Activated T-cell treated with anti-CD3 and anti-CD28 coated beads, Interleukin-2, amount 50 U/mL, for 4 hours (primary cell): ENCODE results near the gene ALAS1. TPM values are rescaled to one million over a fixed set of nuclear protein-coding genes. Genes with fewer than 3 reads are reported as not detected.

Experiments
- ATAC-seq, 2 donors: fragments of 200-7000 bp; cut with Tn5 transposase; one replicate each; pipeline ENCODE4 v1.10.0; 2021
- DNase-seq: peaks from one replicate; pipeline ENCODE4 v3.0.0-alpha.2; 2020
- H3K27me3 Mint-ChIP-seq: one replicate; pipeline ENCODE4 v1.8.0; 2021; ENCODE audit warnings: low read depth, mixed read lengths
- H3K36me3 Mint-ChIP-seq: one replicate; pipeline ENCODE4 v1.8.0; 2022; ENCODE audit warnings: mixed read lengths; ENCODE audit not compliant: insufficient read depth
- H3K4me1 Mint-ChIP-seq: one replicate; pipeline ENCODE4 v1.8.0; 2021; ENCODE audit warnings: low read depth, mixed read lengths
- H3K4me3 Mint-ChIP-seq: one replicate; pipeline ENCODE4 v1.8.0; 2021; ENCODE audit warnings: mild to moderate bottlenecking, moderate library complexity, mixed read lengths
- H3K9me3 Mint-ChIP-seq: one replicate; pipeline ENCODE4 v1.8.0; 2021; ENCODE audit warnings: mixed read lengths
- total RNA-seq, 3 donors: library from RNA; stranded (reverse); gene quantifications; one replicate each; pipeline ENCODE4 v1.2.1, GENCODE V29; 2021

Gene ALAS1
- total RNA-seq, 3 donors from 2014 or later = 61.8 to 70.9 (median 66.2) TPM

- ATAC-seq (no peak), DNase-seq (no peak)
- H3K9me3 Mint-ChIP-seq = no peaks in the 10 kb centered on the region
- peaks cover 43% of the 10 kb centered on the region for H3K36me3 Mint-ChIP-seq
- H3K4me3 Mint-ChIP-seq = no peak overlapping the region
- H3K4me1 Mint-ChIP-seq = peaks cover 57% of the 10 kb centered on the region
- no peaks in the 10 kb centered on the region for H3K27me3 Mint-ChIP-seq
Observed at GRCh38 chr3:52200981-52201679, 3.2 kb downstream of the ALAS1 start.

- Mint-ChIP-seq H3K4me3 (no peak overlapping the region), H3K36me3 (peaks cover 53% of the 10 kb centered on the region), H3K4me1 (peaks cover 49% of the 10 kb centered on the region), H3K27me3 (no peaks in the 10 kb centered on the region), H3K9me3 (no peaks in the 10 kb centered on the region)
- ATAC-seq (no peak), DNase-seq (no peak)
Observed at GRCh38 chr3:52202384-52203077, 4.6 kb downstream of the ALAS1 start.

GRCh38 chr3:52203701-52204100, 5.7 kb downstream of the ALAS1 start:
- Mint-ChIP-seq H3K27me3 (no peaks in the 10 kb centered on the region), H3K4me1 (peaks cover 43% of the 10 kb centered on the region), H3K4me3 (no peak overlapping the region), H3K9me3 (no peaks in the 10 kb centered on the region), H3K36me3 (peaks cover 62% of the 10 kb centered on the region)
- no peak for DNase-seq
- no peak for ATAC-seq

DNA sequence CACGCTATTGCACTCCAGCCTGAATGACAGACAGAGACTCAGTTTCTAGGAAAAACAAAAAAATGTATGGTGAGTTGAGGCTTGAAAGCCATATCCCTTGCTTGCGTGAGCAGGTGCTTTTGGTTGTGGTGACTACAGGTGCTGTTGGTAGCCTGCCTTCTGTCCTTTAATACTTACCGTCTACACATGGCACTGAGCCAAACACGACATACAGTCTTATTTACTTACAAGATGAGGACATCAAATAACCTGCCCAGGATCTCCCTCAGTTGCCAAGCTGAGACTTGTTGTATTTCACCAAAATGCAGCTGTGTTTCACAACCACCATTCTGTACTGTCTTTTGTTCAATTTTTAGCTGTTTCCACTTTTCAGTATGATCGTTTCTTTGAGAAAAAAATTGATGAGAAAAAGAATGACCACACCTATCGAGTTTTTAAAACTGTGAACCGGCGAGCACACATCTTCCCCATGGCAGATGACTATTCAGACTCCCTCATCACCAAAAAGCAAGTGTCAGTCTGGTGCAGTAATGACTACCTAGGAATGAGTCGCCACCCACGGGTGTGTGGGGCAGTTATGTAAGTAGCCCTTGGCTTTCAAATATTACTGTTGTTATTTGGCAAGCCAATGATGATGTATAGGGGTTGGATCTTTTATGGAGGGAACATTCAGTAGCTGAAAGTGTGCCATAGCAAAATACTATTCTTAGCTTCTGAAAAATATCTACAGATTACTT, 6.5 kb downstream of the ALAS1 start:
- peak in 1 of 2 donors; percentile 52 for ATAC-seq
- Mint-ChIP-seq H3K4me3 (no peak overlapping the region), H3K4me1 (peaks cover 35% of the 10 kb centered on the region), H3K9me3 (no peaks in the 10 kb centered on the region), H3K36me3 (peaks cover 61% of the 10 kb centered on the region), H3K27me3 (no peaks in the 10 kb centered on the region)
- no peak for DNase-seq

- H3K36me3 Mint-ChIP-seq = peaks cover 57% of the 10 kb centered on the region
- no peak for DNase-seq
- ATAC-seq = no peak
- H3K27me3 Mint-ChIP-seq = no peaks in the 10 kb centered on the region
- H3K9me3 Mint-ChIP-seq = no peaks in the 10 kb centered on the region
- no peak overlapping the region for H3K4me3 Mint-ChIP-seq
- H3K4me1 Mint-ChIP-seq = peaks cover 29% of the 10 kb centered on the region
Observed at GRCh38 chr3:52205727-52206372, 7.9 kb downstream of the ALAS1 start.

- Mint-ChIP-seq H3K27me3 (no peaks in the 10 kb centered on the region), H3K4me3 (no peak overlapping the region), H3K36me3 (peaks cover 59% of the 10 kb centered on the region), H3K4me1 (peaks cover 9% of the 10 kb centered on the region), H3K9me3 (no peaks in the 10 kb centered on the region)
- no peak for DNase-seq
- no peak for ATAC-seq
Observed at GRCh38 chr3:52208556-52208955, 10.6 kb downstream of the ALAS1 start.

DNA sequence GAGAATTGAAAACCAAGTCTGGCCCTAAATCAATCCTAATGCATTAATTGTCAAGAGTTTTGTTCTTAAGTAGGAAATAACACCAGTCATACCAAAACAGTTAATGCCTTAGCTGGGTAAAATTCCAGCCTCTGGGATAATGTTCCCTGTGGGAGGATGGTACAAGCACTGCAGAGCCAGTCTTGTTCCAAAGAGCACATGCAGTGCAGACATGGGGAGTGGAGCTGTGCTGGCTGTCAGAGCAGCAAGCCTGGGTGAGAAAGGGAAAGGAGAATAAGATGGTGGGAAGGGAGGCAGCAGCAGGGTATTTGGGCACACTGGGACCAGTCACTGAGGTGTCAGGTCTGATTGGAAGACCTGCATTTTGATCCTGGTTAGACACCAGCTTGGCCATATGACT, 12.1 kb downstream of the ALAS1 start:
- H3K27me3 Mint-ChIP-seq = no peaks in the 10 kb centered on the region
- peaks cover 54% of the 10 kb centered on the region for H3K36me3 Mint-ChIP-seq
- DNase-seq (no peak), ATAC-seq (no peak)
- H3K9me3 Mint-ChIP-seq = no peaks in the 10 kb centered on the region
- peaks cover 5% of the 10 kb centered on the region for H3K4me1 Mint-ChIP-seq
- H3K4me3 Mint-ChIP-seq = no peak overlapping the region

- peaks cover 57% of the 10 kb centered on the region for H3K36me3 Mint-ChIP-seq
- DNase-seq = no peak
- no peaks in the 10 kb centered on the region for H3K27me3 Mint-ChIP-seq
- no peak for ATAC-seq
- peaks cover 10% of the 10 kb centered on the region for H3K4me1 Mint-ChIP-seq
- H3K4me3 Mint-ChIP-seq = no peak overlapping the region
- no peaks in the 10 kb centered on the region for H3K9me3 Mint-ChIP-seq
Observed at GRCh38 chr3:52210550-52211046, 12.6 kb downstream of the ALAS1 start.

GRCh38 chr3:52211268-52211891, 13.4 kb downstream of the ALAS1 start:
- Mint-ChIP-seq H3K4me3 (no peak overlapping the region), H3K36me3 (peaks cover 53% of the 10 kb centered on the region), H3K9me3 (no peaks in the 10 kb centered on the region), H3K27me3 (no peaks in the 10 kb centered on the region), H3K4me1 (peaks cover 13% of the 10 kb centered on the region)
- DNase-seq = no peak
- no peak for ATAC-seq

- Mint-ChIP-seq H3K4me1 (peaks cover 28% of the 10 kb centered on the region), H3K36me3 (peaks cover 40% of the 10 kb centered on the region), H3K9me3 (no peaks in the 10 kb centered on the region), H3K27me3 (no peaks in the 10 kb centered on the region), H3K4me3 (no peak overlapping the region)
- ATAC-seq = no peak
- DNase-seq = no peak
Observed at GRCh38 chr3:52213005-52213404, 15.0 kb downstream of the ALAS1 start.

GRCh38 chr3:52213901-52214300, 15.9 kb downstream of the ALAS1 start:
- Mint-ChIP-seq H3K27me3 (no peaks in the 10 kb centered on the region), H3K9me3 (no peaks in the 10 kb centered on the region), H3K4me3 (no peak overlapping the region), H3K4me1 (peaks cover 37% of the 10 kb centered on the region), H3K36me3 (peaks cover 37% of the 10 kb centered on the region)
- DNase-seq (no peak), ATAC-seq (no peak)

DNA sequence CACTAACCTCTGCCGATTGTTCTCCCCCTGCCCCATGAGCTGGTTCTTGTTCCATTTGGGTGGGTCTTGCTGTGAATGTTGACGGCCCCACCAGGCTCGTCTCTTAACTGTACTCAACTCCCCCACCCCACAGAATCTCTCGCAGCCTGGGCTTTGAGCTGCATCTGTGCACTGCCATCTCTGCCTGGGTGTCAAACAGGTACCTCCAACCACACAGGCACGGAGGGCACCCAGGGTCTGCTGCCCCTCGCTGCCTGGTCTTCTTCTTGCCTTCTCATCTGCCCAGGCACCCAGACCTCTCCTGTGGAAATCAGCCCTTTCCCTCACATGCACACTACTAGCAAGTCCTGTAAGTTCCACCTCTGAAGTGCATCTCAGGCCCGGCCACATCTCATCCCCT, 17.4 kb downstream of the ALAS1 start:
- DNase-seq (no peak), ATAC-seq (no peak)
- H3K9me3 Mint-ChIP-seq = no peaks in the 10 kb centered on the region
- H3K4me1 Mint-ChIP-seq = peaks cover 48% of the 10 kb centered on the region
- peaks cover 33% of the 10 kb centered on the region for H3K36me3 Mint-ChIP-seq
- H3K4me3 Mint-ChIP-seq = no peak overlapping the region
- H3K27me3 Mint-ChIP-seq = no peaks in the 10 kb centered on the region

DNA sequence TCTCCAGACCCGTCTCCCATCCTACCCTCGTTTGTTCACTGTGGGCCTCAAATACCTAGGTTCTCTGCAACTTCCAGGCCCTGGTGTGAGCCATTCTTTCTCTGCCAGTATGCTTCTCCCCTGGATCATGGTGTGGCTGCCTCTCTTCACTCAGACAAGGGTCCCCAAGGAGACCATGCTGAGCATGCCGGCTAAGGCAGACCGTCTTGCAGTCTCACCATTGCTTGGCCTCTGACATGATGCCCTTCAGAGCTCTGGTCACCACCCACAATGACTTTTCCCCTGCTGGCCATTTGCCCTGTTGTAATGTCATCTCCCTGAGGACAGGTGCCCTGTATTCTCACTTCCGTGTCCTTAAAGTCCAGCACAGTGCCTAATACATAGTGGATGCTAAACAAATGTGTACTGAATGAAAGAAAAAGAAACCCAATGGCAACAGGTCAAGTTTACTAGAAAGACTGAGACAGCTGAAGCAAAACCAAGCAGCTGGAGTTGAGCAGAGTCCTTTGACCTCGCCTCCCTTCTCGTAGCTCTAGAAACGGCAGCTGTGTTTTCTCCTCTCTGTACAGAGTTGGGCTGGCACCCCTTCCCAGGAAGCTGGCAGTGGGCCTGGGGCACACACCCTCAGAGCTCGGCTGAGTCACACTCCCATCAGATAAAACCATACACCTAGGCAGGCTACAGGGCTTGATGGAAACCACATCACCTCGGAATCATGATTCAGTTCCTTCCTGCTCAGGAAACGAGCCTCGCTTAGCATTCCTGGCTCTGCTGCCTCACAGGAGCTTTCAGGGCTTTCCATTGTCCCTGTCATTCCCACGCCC, 18.8 kb downstream of the ALAS1 start:
- Mint-ChIP-seq H3K27me3 (no peaks in the 10 kb centered on the region), H3K4me1 (peaks cover 62% of the 10 kb centered on the region), H3K4me3 (peak overlapping the region; percentile 54), H3K36me3 (peaks cover 30% of the 10 kb centered on the region), H3K9me3 (no peaks in the 10 kb centered on the region)
- DNase-seq = peak; percentile 65
- ATAC-seq = peak; percentile 75 to 77
